Fibroblast of lung (primary cell): ENCODE results near the gene LGI1. TPM values are rescaled to one million over a fixed set of nuclear protein-coding genes. Genes with fewer than 3 reads are reported as not detected.

Experiments
- DNase-seq, 2 donors: peaks; one replicate each; pipeline versions ENCODE4 v3.0.0 to v3.0.0-alpha.2; 2010; ENCODE audit warnings: low read depth in 2 of 2
- H2AFZ ChIP-seq: 2 replicates; pipeline ENCODE4 v1.5.1; 2012; ENCODE audit warnings: low read length, control low read depth, inconsistent platforms
- H3K27ac ChIP-seq: 2 replicates; pipeline ENCODE4 v1.5.1; 2011; ENCODE audit warnings: low read length, control low read depth; ENCODE audit not compliant: insufficient read depth
- H3K27me3 ChIP-seq: 2 replicates; pipeline ENCODE4 v1.5.1; 2011; ENCODE audit warnings: mild to moderate bottlenecking, low read length; ENCODE audit not compliant: control insufficient read depth, insufficient read depth
- H3K36me3 ChIP-seq: 2 replicates; pipeline ENCODE4 v1.5.1; 2011; ENCODE audit warnings: low read length; ENCODE audit not compliant: control insufficient read depth, insufficient read depth
- H3K4me1 ChIP-seq: 2 replicates; pipeline ENCODE4 v1.5.1; 2011; ENCODE audit warnings: low read length; ENCODE audit not compliant: control insufficient read depth, insufficient read depth; ENCODE audit errors: extremely low read depth
- H3K4me2 ChIP-seq: 2 replicates; pipeline ENCODE4 v1.5.1; 2011; ENCODE audit warnings: low read length, control low read depth; ENCODE audit not compliant: insufficient read depth; ENCODE audit errors: extremely low read depth
- H3K4me3 ChIP-seq, 4 experiments: fragments of 200-600 bp in 1 of 4; sonication (generic) in 1 of 4; replicated peaks in 1 of 4; 2 replicates each; pipeline ENCODE4 v1.5.1; 2011 to 2016; ENCODE audit warnings: low read length in 4 of 4, low read depth in 3 of 4, mild to moderate bottlenecking in 3 of 4, control low read depth in 2 of 4, inconsistent platforms in 1 of 4, mixed read lengths in 1 of 4; ENCODE audit not compliant: insufficient read depth in 1 of 4; ENCODE audit errors: control extremely low read depth in 1 of 4
- H3K79me2 ChIP-seq: 2 replicates; pipeline ENCODE4 v1.5.1; 2012; ENCODE audit warnings: mild to moderate bottlenecking, low read length, inconsistent platforms; ENCODE audit not compliant: control insufficient read depth, insufficient read depth
- H3K9ac ChIP-seq: 2 replicates; pipeline ENCODE4 v1.5.1; 2011; ENCODE audit warnings: mild to moderate bottlenecking, low read length, control low read depth; ENCODE audit not compliant: insufficient read depth
- H3K9me3 ChIP-seq: 2 replicates; pipeline ENCODE4 v1.5.1; 2012; ENCODE audit warnings: low read depth, low read length; ENCODE audit not compliant: control insufficient read depth, insufficient read depth
- H4K20me1 ChIP-seq: 2 replicates; pipeline ENCODE4 v1.5.1; 2011; ENCODE audit warnings: low read length; ENCODE audit not compliant: control insufficient read depth, insufficient read depth; ENCODE audit errors: extremely low read depth
- CTCF ChIP-seq, 2 donors: IDR thresholded peaks in 1 of 2; conservative IDR thresholded peaks in 1 of 2; 1 replicate in 1 of 2; 2 replicates in 1 of 2; pipeline ENCODE4 v1.5.1; 2011 to 2012; ENCODE audit warnings: low read length in 2 of 2, control low read depth in 1 of 2, inconsistent platforms in 1 of 2, low read depth in 1 of 2, mild to moderate bottlenecking in 1 of 2
- EZH2 ChIP-seq: IDR thresholded peaks from 2 replicates; pipeline ENCODE4 v1.5.1; 2012; ENCODE audit warnings: low read length, control low read depth, mild to moderate bottlenecking; ENCODE audit errors: missing control alignments
- polyA plus RNA-seq, 2 donors: library from polyadenylated mRNA; depleted of rRNA in 1 of 2; stranded (reverse) in 1 of 2; unstranded in 1 of 2; fragments of >200 nt; gene quantifications; 2 replicates each; pipeline ENCODE4 v1.2.1, GENCODE V29; 2011 to 2012; ENCODE audit warnings: missing spikeins in 1 of 2
- total RNA-seq: library from RNA; depleted of rRNA; stranded (reverse); fragments of >200 nt; gene quantifications from 2 replicates; pipeline ENCODE4 v1.2.1, GENCODE V29; 2014

LGI1 gene
- total and polyA plus RNA-seq, 2 donors (not counting 1 experiment from before 2014, with no cell fraction given) = not detected

GRCh38 chr10:93796167-93796566, 38.4 kb downstream of the LGI1 start:
- Histone ChIP-seq H3K27ac (no peak overlapping the region), H3K4me1 (no peaks in the 10 kb centered on the region), H3K27me3 (peaks cover 3% of the 10 kb centered on the region), H3K36me3 (no peaks in the 10 kb centered on the region), H3K9ac (no peak overlapping the region), H4K20me1 (no peaks in the 10 kb centered on the region), H2AFZ (no peak overlapping the region), H3K4me3 (no peak overlapping the region), H3K79me2 (no peaks in the 10 kb centered on the region), H3K9me3 (no peaks in the 10 kb centered on the region), H3K4me2 (no peak overlapping the region)
- TF ChIP-seq CTCF (conservative IDR thresholded peaks at IDR 0.05 in 1 of 2, IDR thresholded peaks at IDR 0.05 in 1 of 2; ENCODE audit: low read depth in 1 of 2, low read length in 2 of 2) = no peak
- no peak for TF ChIP-seq EZH2
- no peak for DNase-seq

DNA sequence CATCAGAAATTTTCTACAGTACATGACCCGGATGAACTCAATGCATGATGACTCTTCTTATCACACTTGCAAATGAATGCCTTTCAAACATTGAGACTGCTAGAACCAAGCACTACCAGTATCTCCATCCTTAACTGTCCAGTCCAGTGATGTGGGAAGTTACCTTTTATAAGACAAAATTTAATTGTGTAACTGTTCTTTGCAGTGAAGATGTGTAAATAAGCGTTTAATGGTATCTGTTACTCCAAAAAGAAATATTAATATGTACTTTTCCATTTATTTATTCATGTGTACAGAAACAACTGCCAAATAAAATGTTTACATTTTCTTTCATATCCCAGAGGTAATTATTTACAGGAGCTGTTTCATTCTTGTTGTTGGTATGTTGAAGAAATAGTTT, 40.1 kb downstream of the LGI1 start:
- H3K4me2 ChIP-seq = no peak overlapping the region
- H3K79me2 ChIP-seq = no peaks in the 10 kb centered on the region
- DNase-seq = no peak
- H3K4me1 ChIP-seq = no peaks in the 10 kb centered on the region
- no peaks in the 10 kb centered on the region for H3K9me3 ChIP-seq
- H3K36me3 ChIP-seq = no peaks in the 10 kb centered on the region
- no peak overlapping the region for H3K27ac ChIP-seq
- H4K20me1 ChIP-seq = no peaks in the 10 kb centered on the region
- H2AFZ ChIP-seq = no peak overlapping the region
- TF ChIP-seq CTCF (conservative IDR thresholded peaks at IDR 0.05 in 1 of 2, IDR thresholded peaks at IDR 0.05 in 1 of 2; ENCODE audit: low read depth in 1 of 2, low read length in 2 of 2) = no peak
- H3K27me3 ChIP-seq = peaks cover 6% of the 10 kb centered on the region
- H3K4me3 ChIP-seq = no peak overlapping the region
- no peak overlapping the region for H3K9ac ChIP-seq

DNA sequence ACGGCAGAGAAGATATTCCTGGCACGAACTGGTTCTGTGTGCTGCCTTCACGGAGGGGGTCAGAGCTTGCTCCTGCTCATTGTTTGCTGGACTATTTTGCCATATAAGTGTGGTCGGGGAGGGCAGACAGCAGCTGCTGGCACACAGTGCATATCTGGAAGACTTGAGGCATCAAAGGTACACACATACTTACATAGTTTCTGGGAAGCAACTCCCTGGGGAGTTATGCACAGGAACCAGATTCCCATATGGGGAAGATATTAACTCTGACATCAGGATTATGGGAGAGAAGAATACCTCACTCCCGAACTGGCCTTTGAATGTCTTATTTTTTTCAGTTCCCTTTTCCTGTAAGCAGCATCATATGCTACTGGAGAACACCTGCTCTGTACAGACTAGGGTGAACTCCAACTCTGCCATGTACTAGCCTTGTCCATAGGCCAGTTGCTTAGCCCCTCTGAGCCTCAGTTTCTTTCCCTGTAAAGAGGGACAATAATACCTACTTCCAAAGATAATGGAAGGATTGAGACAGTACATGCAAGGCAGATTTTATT, 41.5 kb downstream of the LGI1 start:
- Histone ChIP-seq H3K36me3 (no peaks in the 10 kb centered on the region), H4K20me1 (no peaks in the 10 kb centered on the region), H3K27me3 (peaks cover 6% of the 10 kb centered on the region), H3K9me3 (no peaks in the 10 kb centered on the region), H3K9ac (no peak overlapping the region), H3K79me2 (no peaks in the 10 kb centered on the region), H3K4me3 (no peak overlapping the region), H2AFZ (no peak overlapping the region), H3K4me1 (no peaks in the 10 kb centered on the region), H3K4me2 (no peak overlapping the region), H3K27ac (no peak overlapping the region)
- TF ChIP-seq EZH2 (no peak), CTCF (conservative IDR thresholded peaks at IDR 0.05 in 1 of 2, IDR thresholded peaks at IDR 0.05 in 1 of 2; ENCODE audit: low read depth in 1 of 2, low read length in 2 of 2) (no peak)
- no peak for DNase-seq
